ENCODE results near the gene ZNF804A.

ZNF804A gene

DNA sequence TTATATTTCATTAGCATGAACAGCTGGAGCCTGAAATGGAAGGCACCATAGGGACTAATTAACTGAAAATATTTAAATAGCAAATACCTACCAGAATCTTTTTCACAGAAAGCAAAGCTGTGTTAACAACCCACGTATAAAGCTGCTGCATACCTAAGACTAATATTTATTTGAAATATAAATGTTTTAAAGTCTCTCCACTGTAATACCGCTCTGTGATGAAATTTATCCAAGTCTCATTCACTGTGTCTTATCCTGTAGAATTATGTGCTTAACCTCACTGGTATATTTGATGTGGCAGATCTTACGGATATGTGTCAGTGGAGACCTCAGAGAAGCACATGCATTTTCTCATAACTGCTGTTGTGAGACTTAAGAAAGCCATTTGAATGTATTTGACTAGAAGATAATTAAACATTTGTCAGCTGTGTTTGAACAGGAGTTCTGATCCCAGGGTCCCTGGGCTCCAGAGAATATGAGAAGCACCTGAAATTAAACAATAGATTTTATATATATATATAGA, 373.3 kb downstream of the ZNF804A start:
- no peak for DNase-seq

All from activated CD4-positive, alpha-beta T cell treated with anti-CD3 and anti-CD28 coated beads for 48 hours (primary cell).